Measurements from ENCODE around the gene PSMC1.

PSMC1 gene

DNA sequence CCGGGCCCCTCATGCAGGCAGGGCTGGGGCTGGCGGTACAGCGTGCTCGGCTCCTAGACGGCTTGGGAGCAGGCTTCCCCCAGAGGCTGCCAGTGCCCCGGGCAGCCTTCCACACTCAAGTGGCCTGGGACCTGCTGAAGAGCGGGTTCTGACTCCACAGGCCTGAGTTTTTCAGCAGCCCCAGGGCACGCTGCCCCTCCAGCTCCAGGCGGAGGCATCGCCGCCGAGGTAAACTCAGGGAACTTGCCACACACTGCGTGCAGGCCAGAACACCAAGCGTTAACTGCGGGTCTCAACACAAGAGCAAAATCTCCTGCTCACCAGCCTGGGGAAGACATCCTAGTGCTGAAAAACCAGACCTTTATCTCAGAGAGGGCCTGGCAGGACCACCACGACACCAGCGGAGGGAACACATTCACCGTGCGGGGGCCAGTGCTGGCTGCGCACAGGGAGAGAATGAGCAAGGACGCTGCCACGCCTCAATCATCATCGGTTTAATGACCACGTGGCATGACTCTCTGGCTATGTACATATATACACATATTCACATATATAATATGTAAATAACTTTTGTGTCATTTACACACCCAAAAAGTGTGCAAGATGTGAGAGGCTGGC lies 21.3 kb downstream of the PSMC1 start:
- no peak overlapping the region for H3K4me2 ChIP-seq (ENCODE audit: low read length)
- no peak overlapping the region for H3K9ac ChIP-seq (ENCODE audit: low read depth, low read length)
- no peaks in the 10 kb centered on the region for H3K27me3 ChIP-seq (ENCODE audit: control insufficient read depth, insufficient read depth, low read length)
- H3K36me3 ChIP-seq (ENCODE audit: insufficient read depth, low read length), result peaks cover 32% of the 10 kb centered on the region
- H3K9me3 ChIP-seq (replicated peaks; ENCODE audit: low read length), result no peaks in the 10 kb centered on the region
- H3K4me3 ChIP-seq (ENCODE audit: low read length), result no peak overlapping the region
- peaks cover 49% of the 10 kb centered on the region for H3K4me1 ChIP-seq (ENCODE audit: control insufficient read depth, insufficient read depth, low read length)

DNA sequence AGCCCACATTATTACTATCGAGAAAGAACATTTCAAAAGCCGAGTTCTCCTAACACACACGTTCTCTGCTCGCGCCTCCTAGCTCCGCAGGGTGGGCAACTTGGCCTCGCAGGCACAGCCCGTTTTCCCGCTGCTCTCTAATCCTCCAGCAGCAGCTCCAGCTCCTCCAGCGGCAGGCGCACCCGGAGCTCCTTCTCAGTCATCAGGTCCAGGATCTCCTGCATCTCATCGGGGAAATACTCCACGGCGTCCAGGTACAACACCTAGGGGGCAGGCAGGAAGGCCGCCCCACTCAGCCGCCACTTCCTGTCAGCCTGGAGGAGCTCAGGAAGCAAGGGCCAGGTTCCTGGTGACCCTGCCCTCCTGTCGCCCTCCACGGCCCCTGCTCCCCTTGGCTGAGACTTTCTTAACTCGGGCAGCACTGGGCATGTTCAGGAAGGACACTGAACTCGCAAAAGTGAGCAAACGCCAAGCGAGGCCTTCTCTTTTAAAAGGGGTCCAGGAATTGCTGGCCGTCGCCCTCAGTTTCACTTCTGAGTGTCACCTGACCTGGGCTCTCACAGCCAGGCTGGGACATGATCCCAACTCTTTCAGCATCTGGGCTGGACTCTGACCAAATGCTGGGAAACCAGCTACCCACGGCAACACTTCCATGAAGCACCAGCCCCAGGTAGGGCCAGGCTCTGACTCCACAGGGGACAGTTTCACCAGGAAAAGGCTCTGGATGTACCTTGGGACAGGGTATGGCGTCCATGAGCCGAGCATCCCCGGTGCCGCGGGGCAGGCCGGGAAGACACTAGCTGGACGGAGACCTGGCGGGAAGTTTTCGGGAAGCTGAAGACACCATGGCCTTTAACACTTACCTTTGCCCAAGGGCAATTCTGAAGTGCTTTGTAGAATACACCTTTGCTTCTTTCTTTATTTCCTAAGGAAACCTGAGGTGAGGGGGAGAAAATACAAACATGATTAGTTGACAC lies 22.1 kb downstream of the PSMC1 start:
- Histone ChIP-seq H3K4me2 (ENCODE audit: low read length) (no peak overlapping the region), H3K9ac (ENCODE audit: low read depth, low read length) (no peak overlapping the region), H3K4me1 (ENCODE audit: control insufficient read depth, insufficient read depth, low read length) (peaks cover 49% of the 10 kb centered on the region), H3K4me3 (ENCODE audit: low read length) (no peak overlapping the region), H3K36me3 (ENCODE audit: insufficient read depth, low read length) (peaks cover 26% of the 10 kb centered on the region), H3K9me3 (replicated peaks; ENCODE audit: low read length) (no peaks in the 10 kb centered on the region), H3K27me3 (ENCODE audit: control insufficient read depth, insufficient read depth, low read length) (no peaks in the 10 kb centered on the region)

DNA sequence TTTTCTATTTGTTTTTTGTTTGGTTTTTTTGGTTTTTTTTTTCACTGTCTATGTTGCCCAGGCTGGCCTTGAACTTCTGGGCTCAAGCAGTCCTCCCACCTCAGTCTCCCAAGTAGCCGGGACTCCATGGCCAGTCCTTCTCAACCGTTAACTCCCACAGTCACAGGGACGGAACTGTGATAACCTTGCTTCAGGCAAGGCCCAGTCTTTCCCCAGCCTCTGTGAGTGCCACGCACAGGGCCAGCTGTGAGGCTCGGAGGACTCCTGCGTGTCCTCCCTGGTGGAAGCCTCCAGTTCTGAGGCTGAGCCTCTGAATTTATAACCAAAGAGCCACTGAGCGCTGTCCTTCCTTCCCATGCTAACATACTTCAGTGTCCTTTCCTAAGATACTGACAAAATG lies 23.7 kb downstream of the PSMC1 start:
- H3K36me3 ChIP-seq (ENCODE audit: insufficient read depth, low read length), result peaks cover 18% of the 10 kb centered on the region

GRCh38 chr14:90281261-90281660 lies 24.9 kb downstream of the PSMC1 start:
- H3K9ac ChIP-seq (ENCODE audit: low read depth, low read length), result peak overlapping the region; percentile 42
- H3K4me3 ChIP-seq (ENCODE audit: low read length), result peak overlapping the region; percentile 8
- H3K4me1 ChIP-seq (ENCODE audit: control insufficient read depth, insufficient read depth, low read length), result peaks cover 30% of the 10 kb centered on the region
- no peaks in the 10 kb centered on the region for H3K27me3 ChIP-seq (ENCODE audit: control insufficient read depth, insufficient read depth, low read length)
- H3K4me2 ChIP-seq (ENCODE audit: low read length), result peak overlapping the region; percentile 67
- H3K9me3 ChIP-seq (replicated peaks; ENCODE audit: low read length), result no peaks in the 10 kb centered on the region
- peaks cover 24% of the 10 kb centered on the region for H3K36me3 ChIP-seq (ENCODE audit: insufficient read depth, low read length)

More for the DNA sequence above, 23.7 kb downstream of the PSMC1 start:
- H3K4me2 ChIP-seq (ENCODE audit: low read length), result no peak overlapping the region
- H3K9ac ChIP-seq (ENCODE audit: low read depth, low read length), result no peak overlapping the region
- no peak overlapping the region for H3K4me3 ChIP-seq (ENCODE audit: low read length)
- H3K9me3 ChIP-seq (replicated peaks; ENCODE audit: low read length), result no peaks in the 10 kb centered on the region
- peaks cover 40% of the 10 kb centered on the region for H3K4me1 ChIP-seq (ENCODE audit: control insufficient read depth, insufficient read depth, low read length)
- H3K27me3 ChIP-seq (ENCODE audit: control insufficient read depth, insufficient read depth, low read length), result no peaks in the 10 kb centered on the region

- Histone ChIP-seq H3K4me2 (ENCODE audit: low read length) (peak overlapping the region; percentile 67), H3K9me3 (replicated peaks; ENCODE audit: low read length) (no peaks in the 10 kb centered on the region), H3K4me1 (ENCODE audit: control insufficient read depth, insufficient read depth, low read length) (peaks cover 25% of the 10 kb centered on the region), H3K9ac (ENCODE audit: low read depth, low read length) (peak overlapping the region; percentile 42), H3K36me3 (ENCODE audit: insufficient read depth, low read length) (peaks cover 28% of the 10 kb centered on the region), H3K4me3 (ENCODE audit: low read length) (peak overlapping the region; percentile 8), H3K27me3 (ENCODE audit: control insufficient read depth, insufficient read depth, low read length) (no peaks in the 10 kb centered on the region)
Measured at GRCh38 chr14:90281756-90282155, 25.4 kb downstream of the PSMC1 start.

DNA sequence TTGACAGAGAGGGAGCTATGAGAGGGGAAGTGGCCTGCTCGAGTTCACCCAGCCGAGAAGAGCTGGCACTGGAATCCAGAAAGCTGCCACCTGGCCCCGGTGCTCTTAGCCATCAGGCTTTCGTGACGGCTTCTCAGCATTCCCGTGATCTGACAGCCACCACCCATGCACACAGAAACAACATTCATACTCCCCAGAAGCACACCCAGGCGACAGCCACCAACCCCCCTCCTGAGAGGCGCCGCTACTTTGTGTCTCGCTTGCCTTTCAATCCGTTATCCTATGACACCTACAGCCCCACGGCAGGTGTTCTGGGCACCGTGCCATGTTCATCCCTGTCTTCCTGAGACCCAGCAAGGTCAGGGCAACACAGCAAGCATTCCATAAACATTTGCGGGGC lies 31.4 kb downstream of the PSMC1 start:
- H3K27me3 ChIP-seq (ENCODE audit: control insufficient read depth, insufficient read depth, low read length), result no peaks in the 10 kb centered on the region
- no peak overlapping the region for H3K9ac ChIP-seq (ENCODE audit: low read depth, low read length)
- no peak overlapping the region for H3K4me3 ChIP-seq (ENCODE audit: low read length)
- H3K36me3 ChIP-seq (ENCODE audit: insufficient read depth, low read length), result peaks cover 47% of the 10 kb centered on the region
- H3K4me2 ChIP-seq (ENCODE audit: low read length), result no peak overlapping the region
- no peaks in the 10 kb centered on the region for H3K9me3 ChIP-seq (replicated peaks; ENCODE audit: low read length)
- no peaks in the 10 kb centered on the region for H3K4me1 ChIP-seq (ENCODE audit: control insufficient read depth, insufficient read depth, low read length)

GRCh38 chr14:90288651-90289355 lies 32.5 kb downstream of the PSMC1 start:
- Histone ChIP-seq H3K4me2 (ENCODE audit: low read length) (no peak overlapping the region), H3K4me1 (ENCODE audit: control insufficient read depth, insufficient read depth, low read length) (no peaks in the 10 kb centered on the region), H3K9ac (ENCODE audit: low read depth, low read length) (no peak overlapping the region), H3K9me3 (replicated peaks; ENCODE audit: low read length) (no peaks in the 10 kb centered on the region), H3K4me3 (ENCODE audit: low read length) (no peak overlapping the region), H3K36me3 (ENCODE audit: insufficient read depth, low read length) (peaks cover 48% of the 10 kb centered on the region), H3K27me3 (ENCODE audit: control insufficient read depth, insufficient read depth, low read length) (no peaks in the 10 kb centered on the region)

DNA sequence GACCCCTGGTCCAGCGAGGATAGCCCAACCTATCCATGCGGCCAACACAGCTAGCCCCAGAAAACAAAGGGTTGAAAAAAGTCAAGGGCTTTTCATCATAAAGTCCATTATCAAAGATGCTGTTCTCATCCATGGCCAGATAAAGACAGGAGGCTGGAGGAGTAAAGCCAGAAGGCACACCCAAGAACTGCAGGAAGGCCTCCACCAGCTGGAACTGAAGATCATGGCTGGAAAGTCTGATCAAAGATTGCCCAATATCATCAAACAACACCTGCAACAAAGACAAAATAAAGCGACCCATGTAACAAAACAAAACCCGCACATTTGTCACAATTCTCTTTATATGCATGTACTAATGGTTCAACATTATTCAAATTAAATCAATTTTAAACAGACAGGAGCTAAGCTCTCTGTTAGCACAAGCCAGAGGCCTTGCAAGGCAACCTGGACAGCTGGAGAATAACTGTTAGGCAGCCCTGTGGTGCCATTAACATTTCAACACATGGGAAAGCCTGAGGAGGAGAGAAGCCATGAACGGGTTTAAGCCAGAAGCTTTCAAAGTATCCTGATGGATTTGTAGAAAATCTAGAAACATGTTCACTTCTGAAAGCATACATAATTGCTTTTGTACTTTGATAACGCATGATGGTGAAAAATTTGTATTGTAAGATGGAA lies 34.1 kb downstream of the PSMC1 start:
- no peak overlapping the region for H3K9ac ChIP-seq (ENCODE audit: low read depth, low read length)
- H3K4me1 ChIP-seq (ENCODE audit: control insufficient read depth, insufficient read depth, low read length), result no peaks in the 10 kb centered on the region
- no peaks in the 10 kb centered on the region for H3K9me3 ChIP-seq (replicated peaks; ENCODE audit: low read length)
- peaks cover 58% of the 10 kb centered on the region for H3K36me3 ChIP-seq (ENCODE audit: insufficient read depth, low read length)
- no peak overlapping the region for H3K4me2 ChIP-seq (ENCODE audit: low read length)
- H3K27me3 ChIP-seq (ENCODE audit: control insufficient read depth, insufficient read depth, low read length), result no peaks in the 10 kb centered on the region
- no peak overlapping the region for H3K4me3 ChIP-seq (ENCODE audit: low read length)

GRCh38 chr14:90291699-90292098 lies 35.3 kb downstream of the PSMC1 start:
- Histone ChIP-seq H3K9ac (ENCODE audit: low read depth, low read length) (no peak overlapping the region), H3K4me2 (ENCODE audit: low read length) (no peak overlapping the region), H3K9me3 (replicated peaks; ENCODE audit: low read length) (no peaks in the 10 kb centered on the region), H3K36me3 (ENCODE audit: insufficient read depth, low read length) (peaks cover 49% of the 10 kb centered on the region), H3K27me3 (ENCODE audit: control insufficient read depth, insufficient read depth, low read length) (no peaks in the 10 kb centered on the region), H3K4me1 (ENCODE audit: control insufficient read depth, insufficient read depth, low read length) (no peaks in the 10 kb centered on the region), H3K4me3 (ENCODE audit: low read length) (no peak overlapping the region)

DNA sequence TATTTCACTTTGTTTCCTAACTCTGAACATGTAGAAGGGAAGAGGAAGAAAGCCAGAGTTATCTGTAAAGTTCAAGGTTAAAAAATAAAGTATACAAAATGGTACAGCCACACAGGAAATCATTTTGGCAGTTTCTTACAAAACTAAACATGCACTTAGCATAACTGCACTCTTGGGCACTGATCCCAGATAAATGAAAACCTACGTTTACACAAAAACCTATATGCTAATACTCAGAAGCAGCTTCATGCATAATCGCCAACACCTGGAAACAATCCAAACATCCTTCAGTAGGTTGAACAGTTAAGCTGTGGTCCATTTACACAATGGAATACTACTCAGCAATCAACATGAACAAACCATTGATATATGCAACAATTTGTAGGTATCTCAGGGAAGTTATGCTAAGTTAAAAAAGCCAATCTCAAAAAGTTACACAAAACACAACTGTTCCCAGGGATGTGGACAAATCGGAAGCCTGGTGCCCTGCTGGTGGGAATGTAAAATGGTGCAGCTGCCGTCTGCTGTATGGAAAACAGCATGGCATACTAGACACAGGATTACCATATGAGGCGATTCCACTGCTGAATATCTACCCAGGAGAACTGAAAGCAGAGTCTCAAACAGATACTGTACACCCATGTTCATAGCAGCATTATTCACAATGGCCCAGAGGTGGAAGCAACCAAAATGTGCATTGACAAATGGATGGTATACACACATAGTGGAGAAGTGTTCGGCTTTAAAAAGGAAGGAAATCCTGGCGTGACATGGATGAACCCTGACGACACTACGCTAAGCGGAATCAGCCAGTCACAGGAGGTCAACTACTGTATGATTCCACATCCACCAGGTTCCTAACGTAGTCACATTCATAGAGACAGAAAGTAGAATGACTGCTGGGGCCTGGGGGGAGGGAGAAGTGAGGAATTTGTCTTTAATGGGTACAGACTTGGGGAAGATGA lies 37.7 kb downstream of the PSMC1 start:
- H3K4me3 ChIP-seq (ENCODE audit: low read length), result no peak overlapping the region
- H3K9ac ChIP-seq (ENCODE audit: low read depth, low read length), result no peak overlapping the region
- no peak overlapping the region for H3K4me2 ChIP-seq (ENCODE audit: low read length)
- H3K4me1 ChIP-seq (ENCODE audit: control insufficient read depth, insufficient read depth, low read length), result no peaks in the 10 kb centered on the region
- no peaks in the 10 kb centered on the region for H3K9me3 ChIP-seq (replicated peaks; ENCODE audit: low read length)
- peaks cover 33% of the 10 kb centered on the region for H3K36me3 ChIP-seq (ENCODE audit: insufficient read depth, low read length)
- no peaks in the 10 kb centered on the region for H3K27me3 ChIP-seq (ENCODE audit: control insufficient read depth, insufficient read depth, low read length)

Measured in skeletal muscle satellite cell (primary cell).